Measurements from ENCODE around the gene DHX35. TPM values are rescaled to one million over a fixed set of nuclear protein-coding genes. Genes with fewer than 3 reads are reported as not detected.

DHX35 gene
- total and polyA plus RNA-seq, 2 of the 13 experiments (the other 11 are each of a cell fraction or from before 2014, with no cell fraction given) = 25.8 to 28.7 TPM

Small RNA genes lying within 50 kb of the gene (small RNA-seq; reads per million reads assigned to genes)
- 0 reads per million in 3 experiments for gene AL023803.1 (ENCODE audit: insufficient read depth in 2 of 3, insufficient read length in 3 of 3, low read depth in 2 of 3, low replicate concordance in 1 of 3)

Other genes with a start within 250 kb of the DHX35 start
- gene SLC32A1, start 237.9 kb upstream of the DHX35 start, total RNA-seq (2016; rRNA removed; fragmentation: Illumina TruSeq; extraction: Trizol) = not detected in 2 replicates
- not detected in 2 replicates for gene SLC32A1, start 237.9 kb upstream of the DHX35 start, polyA plus RNA-seq (2011; rRNA removed)
- gene ACTR5, start 213.9 kb upstream of the DHX35 start, total RNA-seq (2016; rRNA removed; fragmentation: Illumina TruSeq; extraction: Trizol) = 20.5 and 22.0 TPM in 2 replicates
- 19.5 and 21.2 TPM in 2 replicates for gene ACTR5, start 213.9 kb upstream of the DHX35 start, polyA plus RNA-seq (2011; rRNA removed)
- gene PPP1R16B, start 156.6 kb upstream of the DHX35 start, total RNA-seq (2016; rRNA removed; fragmentation: Illumina TruSeq; extraction: Trizol) = 0.02 TPM in 1 of 2 replicates, not detected in the other
- 0.09 and 0.11 TPM in 2 replicates for gene PPP1R16B, start 156.6 kb upstream of the DHX35 start, polyA plus RNA-seq (2011; rRNA removed)
- 64.0 and 76.5 TPM in 2 replicates for gene FAM83D, start 35.9 kb upstream of the DHX35 start, total RNA-seq (2016; rRNA removed; fragmentation: Illumina TruSeq; extraction: Trizol)
- gene FAM83D, start 35.9 kb upstream of the DHX35 start, polyA plus RNA-seq (2011; rRNA removed) = 26.7 and 51.4 TPM in 2 replicates

Data from HepG2 (cell line).